Spinal cord (tissue), 10 donors: ENCODE results near the gene CD63. TPM values are rescaled to one million over a fixed set of nuclear protein-coding genes. Genes with fewer than 3 reads are reported as not detected.

ENCODE experiments used
- DNase-seq, 6 donors: peaks; one replicate each; pipeline versions ENCODE4 v3.0.0 to v3.0.0-alpha.2; 2013 to 2015; ENCODE audit warnings: low spot score in 6 of 6, low read depth in 4 of 6
- H3K27ac ChIP-seq: one replicate; pipeline ENCODE4 v1.5.1; 2013; ENCODE audit warnings: low read depth, low read length, control low read depth
- H3K27me3 ChIP-seq: one replicate; pipeline ENCODE4 v1.6.1; 2013; ENCODE audit warnings: low read length; ENCODE audit not compliant: control insufficient read depth, insufficient read depth
- H3K36me3 ChIP-seq: one replicate; pipeline ENCODE4 v1.6.1; 2013; ENCODE audit warnings: low read length; ENCODE audit not compliant: control insufficient read depth, insufficient read depth
- H3K4me1 ChIP-seq: one replicate; pipeline ENCODE4 v1.6.1; 2013; ENCODE audit warnings: low read length; ENCODE audit not compliant: control insufficient read depth, insufficient read depth
- H3K4me3 ChIP-seq: one replicate; pipeline ENCODE4 v1.5.1; 2013; ENCODE audit warnings: low read depth, low read length, control low read depth
- H3K9me3 ChIP-seq: one replicate; pipeline ENCODE4 v1.6.1; 2013; ENCODE audit warnings: low read length; ENCODE audit not compliant: control insufficient read depth, insufficient read depth
- WGBS: methylation state at CpG from one replicate; pipeline ENCODE4 v1.1.5; 2013; ENCODE audit warnings: missing lambda C conversion rate; ENCODE audit not compliant: insufficient coverage; 5-methylcytosine and 5-hydroxymethylcytosine counted together
- polyA plus RNA-seq, 2 donors: library from polyadenylated mRNA; unstranded; fragments of 120-200 nt; gene quantifications; one replicate each; pipeline ENCODE4 v1.2.1, GENCODE V29; 2013; ENCODE audit not compliant: insufficient read length in 2 of 2
- total RNA-seq, 2 donors: library from RNA; depleted of rRNA in 1 of 2; stranded (reverse); fragments of 120-200 nt in 1 of 2; fragments of >200 nt in 1 of 2; gene quantifications; one replicate each; pipeline versions ENCODE4 v1.2.3 to v1.2.4, GENCODE V29; 2013 to 2014
- donor health status: healthy.

Gene CD63
- total and polyA plus RNA-seq, 4 donors = 419 to 943 (median 530) TPM

DNA sequence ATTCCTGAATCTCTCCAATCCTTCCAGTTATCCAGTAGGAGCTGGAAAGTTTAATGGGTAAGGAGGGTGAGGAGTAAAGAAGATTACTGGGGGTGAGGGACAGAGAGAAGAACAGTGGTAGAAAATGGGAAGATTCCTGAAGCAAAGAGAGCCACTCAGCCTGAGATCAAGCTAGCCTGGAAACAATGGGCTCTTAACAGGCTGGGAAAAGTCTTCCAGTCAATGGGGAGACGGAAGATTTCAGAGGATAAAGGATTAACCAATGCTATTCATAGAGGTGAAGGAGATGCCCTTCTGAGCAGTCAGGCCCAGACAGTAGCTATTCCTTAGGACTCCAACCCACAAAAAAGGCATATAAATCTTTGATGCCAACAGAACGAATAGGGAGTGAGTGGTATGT, 28.9 kb upstream of the CD63 start:
- no peak overlapping the region for H3K4me3 ChIP-seq
- no peaks in the 10 kb centered on the region for H3K9me3 ChIP-seq
- H3K27me3 ChIP-seq = no peaks in the 10 kb centered on the region
- H3K27ac ChIP-seq = no peak overlapping the region
- no peak for DNase-seq
- peaks cover 38% of the 10 kb centered on the region for H3K36me3 ChIP-seq
- no CpG with 5 or more reads among the region's 2 CpGs for WGBS
- H3K4me1 ChIP-seq = no peaks in the 10 kb centered on the region

DNA sequence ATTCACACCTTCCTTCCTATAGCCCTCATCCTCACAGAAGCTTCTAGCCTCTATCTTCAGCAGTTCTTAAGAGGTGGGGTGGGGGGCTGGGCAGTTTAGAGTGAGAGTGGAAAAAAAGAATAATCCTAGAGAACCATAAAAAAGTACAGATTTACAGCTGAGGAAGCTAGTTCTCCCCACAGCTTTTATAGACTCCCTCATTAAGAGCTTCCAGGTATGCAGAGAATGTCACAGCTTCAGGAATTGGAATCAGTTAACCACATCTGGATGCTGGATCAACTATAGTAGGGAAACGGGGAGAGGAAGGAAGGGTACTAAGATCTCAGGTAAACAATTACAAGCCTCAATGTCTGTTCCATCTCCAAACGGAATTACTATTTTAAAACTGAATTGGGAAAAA, 26.4 kb upstream of the CD63 start:
- Histone ChIP-seq H3K27me3 (no peaks in the 10 kb centered on the region), H3K9me3 (no peaks in the 10 kb centered on the region), H3K4me3 (no peak overlapping the region), H3K27ac (no peak overlapping the region), H3K4me1 (no peaks in the 10 kb centered on the region), H3K36me3 (peaks cover 49% of the 10 kb centered on the region)
- DNase-seq = no peak
- no CpG with 5 or more reads among the region's 2 CpGs for WGBS

DNA sequence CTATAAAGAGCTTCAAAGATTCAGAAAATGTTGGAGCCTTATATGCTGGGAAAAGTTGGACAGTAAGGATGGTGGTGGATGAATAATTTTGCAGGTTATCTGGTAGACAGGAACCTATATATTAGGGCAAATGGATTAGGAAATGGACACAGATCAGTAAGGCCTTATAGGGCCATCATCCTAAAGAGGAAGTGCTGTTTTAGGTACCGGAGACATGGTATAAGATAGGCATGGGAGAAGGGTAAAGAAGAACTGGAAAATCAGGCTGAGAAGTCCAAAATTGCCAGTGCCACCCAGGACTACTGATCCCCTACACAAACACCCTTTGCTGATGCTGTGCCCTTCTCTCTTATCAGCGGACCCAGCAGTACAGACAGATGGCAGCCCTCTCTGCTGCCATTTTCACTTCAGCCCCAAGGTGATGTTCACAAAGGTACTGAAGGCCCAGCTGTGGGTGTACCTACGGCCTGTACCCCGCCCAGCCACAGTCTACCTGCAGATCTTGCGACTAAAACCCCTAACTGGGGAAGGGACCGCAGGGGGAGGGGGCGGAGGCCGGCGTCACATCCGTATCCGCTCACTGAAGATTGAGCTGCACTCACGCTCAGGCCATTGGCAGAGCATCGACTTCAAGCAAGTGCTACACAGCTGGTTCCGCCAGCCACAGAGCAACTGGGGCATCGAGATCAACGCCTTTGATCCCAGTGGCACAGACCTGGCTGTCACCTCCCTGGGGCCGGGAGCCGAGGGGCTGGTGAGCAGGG, 19.6 kb upstream of the CD63 start:
- Histone ChIP-seq H3K4me1 (peaks cover 23% of the 10 kb centered on the region), H3K27ac (no peak overlapping the region), H3K27me3 (no peaks in the 10 kb centered on the region), H3K36me3 (peaks cover 41% of the 10 kb centered on the region), H3K9me3 (no peaks in the 10 kb centered on the region), H3K4me3 (no peak overlapping the region)
- no peak for DNase-seq
- WGBS = 91% methylated on average over 16 of the region's 18 CpGs

DNA sequence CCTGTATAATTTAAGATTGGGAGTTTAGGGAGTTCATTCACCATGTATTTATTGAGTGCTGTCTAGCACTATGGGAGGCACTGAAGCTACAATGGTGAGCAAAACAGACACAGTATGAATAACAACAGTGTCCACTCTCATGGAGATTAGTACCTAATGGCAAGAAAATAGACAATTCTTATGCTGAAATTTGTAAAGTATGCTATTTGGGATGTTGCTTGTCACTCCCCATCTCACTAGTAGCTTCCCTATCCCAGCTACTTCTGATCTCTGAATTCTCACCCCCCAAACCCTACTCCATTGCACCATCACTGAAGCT, 18.1 kb upstream of the CD63 start:
- Histone ChIP-seq H3K4me1 (peaks cover 27% of the 10 kb centered on the region), H3K36me3 (peaks cover 33% of the 10 kb centered on the region), H3K4me3 (no peak overlapping the region), H3K27ac (no peak overlapping the region), H3K9me3 (no peaks in the 10 kb centered on the region), H3K27me3 (no peaks in the 10 kb centered on the region)
- DNase-seq = no peak

DNA sequence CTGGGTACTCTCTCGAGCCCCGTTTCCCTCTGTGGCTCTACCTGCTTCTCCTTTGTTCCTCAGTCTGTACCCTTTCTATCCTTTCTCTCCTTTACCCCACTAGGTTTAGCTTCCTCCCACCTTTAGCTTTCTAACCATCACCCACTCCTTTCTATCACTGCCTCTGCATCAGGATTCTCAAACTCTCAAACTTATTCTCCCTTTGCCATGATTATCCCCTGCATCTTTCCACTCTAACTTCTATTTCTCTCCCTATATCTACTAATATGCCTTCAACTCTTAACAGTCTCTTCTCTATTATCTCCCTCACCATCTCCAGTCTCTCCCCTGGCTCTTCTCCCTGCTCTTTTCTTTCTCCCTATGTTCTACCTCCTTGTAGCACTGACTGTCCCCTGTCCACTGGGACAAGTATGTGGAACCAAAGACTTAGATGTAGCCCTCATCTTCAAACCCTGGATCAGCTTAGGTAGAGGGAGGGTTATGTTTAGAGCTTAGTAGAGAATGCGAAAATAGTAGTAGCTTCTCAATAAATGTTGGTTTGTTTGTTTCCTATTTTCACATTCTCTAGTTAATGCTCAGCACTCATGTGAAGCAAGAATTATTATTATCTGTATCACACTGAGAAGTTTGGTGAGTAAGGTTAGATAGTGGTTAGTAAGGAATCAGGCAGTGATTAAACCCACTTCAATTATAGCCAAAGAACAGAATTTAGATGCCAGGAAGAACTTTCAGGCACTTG, 17.5 kb upstream of the CD63 start:
- peaks cover 28% of the 10 kb centered on the region for H3K36me3 ChIP-seq
- peaks cover 29% of the 10 kb centered on the region for H3K4me1 ChIP-seq
- WGBS = 0% methylated on average over 2 of the region's 3 CpGs
- H3K27ac ChIP-seq = peak overlapping the region; percentile 82
- H3K9me3 ChIP-seq = no peaks in the 10 kb centered on the region
- peak overlapping the region; percentile 9 for H3K4me3 ChIP-seq
- DNase-seq = no peak
- no peaks in the 10 kb centered on the region for H3K27me3 ChIP-seq

DNA sequence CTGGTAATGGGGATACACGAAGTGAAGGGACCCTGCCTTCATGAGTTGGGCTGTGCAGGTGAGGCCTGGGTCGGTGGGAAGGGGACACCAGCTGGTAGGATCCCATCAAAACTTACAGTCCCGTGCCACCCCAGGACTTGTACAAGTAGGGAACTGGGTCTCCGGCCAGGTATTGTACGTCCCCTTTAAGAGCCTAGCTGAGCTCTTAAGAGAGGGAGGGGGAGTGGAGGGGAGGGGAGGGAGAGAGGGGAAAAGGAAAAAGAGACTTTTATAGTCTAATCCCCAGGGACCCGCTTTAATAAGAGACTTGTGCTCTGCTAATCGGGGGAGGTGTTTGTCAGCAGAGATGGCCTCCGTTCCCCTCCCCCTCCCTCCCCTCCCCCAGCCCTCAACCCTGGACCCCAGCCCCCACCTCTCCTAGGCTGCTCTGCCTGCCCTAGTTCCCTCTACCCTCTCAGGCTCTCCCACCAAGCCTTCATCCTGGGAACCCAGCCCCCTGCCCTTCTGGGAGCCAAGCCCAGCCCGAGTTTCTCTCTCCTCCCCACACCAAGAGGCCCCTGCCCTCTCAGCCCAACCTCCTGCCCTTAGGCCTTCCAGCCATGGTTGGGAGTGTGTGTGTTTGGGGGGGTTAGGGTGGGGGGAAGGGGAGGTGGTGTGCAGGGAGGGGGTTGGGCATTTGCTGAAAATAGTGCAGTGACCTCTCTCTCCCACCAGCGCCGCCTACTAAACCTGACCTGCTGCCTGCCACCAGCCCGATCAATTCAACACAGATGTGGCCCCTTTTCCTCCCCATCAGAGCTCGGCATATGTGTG, 16.8 kb upstream of the CD63 start:
- Histone ChIP-seq H3K27ac (peak overlapping the region; percentile 82), H3K4me3 (peak overlapping the region; percentile 62), H3K4me1 (peaks cover 29% of the 10 kb centered on the region), H3K36me3 (peaks cover 21% of the 10 kb centered on the region), H3K9me3 (no peaks in the 10 kb centered on the region), H3K27me3 (no peaks in the 10 kb centered on the region)
- WGBS = 17% methylated on average over 7 of the region's 13 CpGs
- peak in 3 of 6 donors; percentile 50 to 93 (median 84) for DNase-seq

DNA sequence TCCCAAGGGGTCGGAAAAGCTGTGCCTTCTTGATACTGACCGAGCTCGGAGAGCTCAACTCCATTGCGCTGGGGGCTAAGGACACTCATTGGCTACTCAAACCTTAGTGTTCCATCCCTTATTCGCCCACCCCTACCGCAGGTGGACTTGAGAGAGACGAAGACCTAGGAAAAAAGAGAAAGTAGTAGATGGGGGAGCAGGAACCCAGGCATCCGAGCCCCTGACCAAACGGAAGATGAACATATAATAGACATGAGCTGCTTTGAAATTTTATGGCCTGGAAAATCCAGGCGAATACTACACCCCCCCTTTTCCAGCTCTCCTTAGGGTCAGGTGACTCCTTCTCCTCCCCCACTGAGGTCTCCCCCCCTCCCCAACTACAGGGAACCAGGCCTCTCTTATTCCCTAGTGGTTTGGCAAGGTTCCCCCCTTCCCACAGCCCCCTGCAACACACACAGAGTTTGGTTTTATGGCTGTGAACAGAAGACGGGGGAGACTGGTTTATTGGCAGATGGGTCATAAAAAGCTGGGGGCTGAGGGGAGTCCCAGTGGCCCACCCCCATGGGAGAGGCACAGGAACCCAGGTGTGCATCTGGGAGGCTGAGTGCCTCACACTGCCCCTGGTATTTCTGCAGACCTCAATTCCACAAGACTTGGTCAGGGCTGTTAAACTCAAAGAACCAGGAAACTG, 15.7 kb upstream of the CD63 start:
- Histone ChIP-seq H3K4me3 (peak overlapping the region; percentile 62), H3K27ac (peak overlapping the region; percentile 69), H3K27me3 (no peaks in the 10 kb centered on the region), H3K9me3 (no peaks in the 10 kb centered on the region), H3K4me1 (peaks cover 29% of the 10 kb centered on the region), H3K36me3 (peaks cover 14% of the 10 kb centered on the region)
- WGBS = 4% methylated on average over 6 of the region's 11 CpGs
- peak in 1 of 6 donors; percentile 22 for DNase-seq

DNA sequence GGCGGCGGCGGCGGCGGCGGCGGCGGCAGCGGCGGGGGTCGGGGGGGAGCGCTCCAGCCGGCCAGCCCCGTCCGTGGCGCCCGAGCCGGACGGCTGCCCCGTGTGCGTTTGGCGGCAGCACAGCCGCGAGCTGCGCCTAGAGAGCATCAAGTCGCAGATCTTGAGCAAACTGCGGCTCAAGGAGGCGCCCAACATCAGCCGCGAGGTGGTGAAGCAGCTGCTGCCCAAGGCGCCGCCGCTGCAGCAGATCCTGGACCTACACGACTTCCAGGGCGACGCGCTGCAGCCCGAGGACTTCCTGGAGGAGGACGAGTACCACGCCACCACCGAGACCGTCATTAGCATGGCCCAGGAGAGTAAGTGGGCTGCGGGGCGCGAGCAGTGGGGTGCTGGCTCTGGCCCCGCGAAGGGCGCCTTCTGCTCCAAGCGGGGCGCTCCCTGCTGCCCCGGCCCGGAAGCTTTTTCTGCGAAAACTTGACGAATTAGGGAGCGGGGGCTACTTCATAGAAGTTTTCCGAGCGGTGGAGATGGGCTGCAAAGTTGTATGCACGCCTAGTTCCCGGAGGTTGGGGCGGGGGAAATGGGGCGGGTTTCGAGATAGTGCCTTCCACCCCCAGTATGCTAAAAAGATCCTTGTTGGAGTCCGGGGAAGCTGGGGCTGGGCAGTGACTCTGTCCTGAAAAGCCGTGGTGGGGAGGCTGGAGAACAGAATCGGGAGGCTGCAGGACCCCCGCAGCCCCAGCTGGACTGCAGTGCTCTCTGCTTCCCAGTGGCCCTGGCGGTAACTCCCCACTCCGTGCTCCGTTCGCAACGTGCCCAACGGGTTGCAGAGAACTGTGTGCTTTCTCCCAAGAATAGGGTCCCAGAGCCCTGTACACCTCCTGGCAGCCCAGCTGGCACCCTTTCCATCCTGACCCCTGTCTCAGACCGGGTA, 14.9 kb upstream of the CD63 start:
- DNase-seq = peak in 2 of 6 donors; percentile 76 to 82
- H3K9me3 ChIP-seq = no peaks in the 10 kb centered on the region
- peaks cover 5% of the 10 kb centered on the region for H3K36me3 ChIP-seq
- H3K27ac ChIP-seq = peak overlapping the region; percentile 69
- no peaks in the 10 kb centered on the region for H3K27me3 ChIP-seq
- WGBS = under 1% methylated on average over 69 of the region's 73 CpGs
- H3K4me3 ChIP-seq = peak overlapping the region; percentile 62
- peaks cover 29% of the 10 kb centered on the region for H3K4me1 ChIP-seq
